ENCODE measurements around the gene DCUN1D4.
A peak's percentile ranks its signal among the peaks of the same experiment; 100 is the strongest.
"Not testable (repeated sequence)": the region's sequence is repeated elsewhere in the genome, so short reads cannot be mapped to it uniquely, and the experiment has no call there.

The DCUN1D4 gene

DNA sequence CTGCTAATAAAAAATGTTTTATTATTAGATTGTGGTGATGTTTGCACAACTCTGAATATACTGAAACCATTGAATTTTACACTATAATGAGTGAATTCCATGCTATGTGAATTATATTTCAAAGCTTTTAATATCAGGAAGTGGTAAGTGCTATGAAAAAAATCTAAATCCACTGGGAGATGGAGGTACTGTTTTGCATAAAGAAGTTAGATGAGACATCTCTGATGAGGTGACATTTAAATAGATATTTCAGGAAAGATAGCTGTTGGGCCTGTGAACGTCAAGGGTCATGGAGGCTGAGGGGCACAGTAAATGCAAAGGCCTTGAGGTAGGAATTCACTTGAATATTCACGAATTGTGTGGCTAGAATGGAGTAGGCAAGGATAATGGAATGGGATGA, 12.3 kb downstream of the DCUN1D4 start:
- no peak for DNase-seq (ENCODE audit: low spot score)

DNA sequence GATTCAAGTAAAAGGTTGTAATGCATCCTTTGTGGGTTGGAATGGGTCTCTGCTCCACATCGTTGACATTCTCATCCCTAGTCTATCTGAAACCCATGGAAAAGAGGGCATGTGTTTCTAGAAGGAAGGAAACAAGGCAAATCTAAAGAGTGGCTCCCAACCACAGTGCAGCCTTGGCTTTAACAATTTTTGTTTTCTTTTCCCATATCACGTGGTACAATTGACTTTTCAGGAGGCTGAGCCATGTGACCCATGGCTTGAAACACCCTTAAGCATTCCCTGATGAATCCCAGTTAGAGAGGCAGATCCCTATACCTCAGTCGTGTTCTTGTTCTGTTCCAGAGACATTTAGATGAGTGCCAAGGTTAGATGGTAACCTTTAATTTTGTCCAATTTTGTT, 12.8 kb downstream of the DCUN1D4 start:
- DNase-seq (ENCODE audit: low spot score): no peak

GRCh38 chr4:51858605-51859202, 15.8 kb downstream of the DCUN1D4 start:
- no peak for DNase-seq (ENCODE audit: low spot score)

DNA sequence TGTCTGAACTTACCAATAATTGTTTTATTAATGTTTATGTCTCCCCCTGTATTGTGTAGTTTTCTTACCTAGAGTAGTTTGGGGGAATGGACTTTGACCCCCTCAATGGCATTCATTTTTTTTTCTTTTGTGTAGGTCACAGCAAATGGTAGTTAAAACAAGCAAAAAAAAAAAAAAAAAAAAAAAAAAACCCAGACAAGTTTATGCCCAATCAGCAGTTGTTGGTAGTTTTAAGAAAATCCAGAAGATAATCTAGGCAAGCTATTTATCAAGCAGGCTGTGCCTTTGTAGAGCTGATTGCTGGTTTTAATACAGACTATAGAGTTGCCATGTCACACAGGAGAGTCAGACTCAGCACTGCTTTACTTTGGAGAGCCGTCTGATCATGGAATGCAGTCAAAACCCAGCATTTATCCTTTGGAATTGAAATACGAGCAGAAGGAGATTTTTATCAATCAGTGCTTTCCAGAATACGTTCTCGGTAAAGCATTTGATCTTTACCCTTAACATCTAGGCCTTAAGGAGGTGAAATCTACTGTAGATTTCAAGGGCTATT, 16.6 kb downstream of the DCUN1D4 start:
- DNase-seq (ENCODE audit: low spot score): no peak

DNA sequence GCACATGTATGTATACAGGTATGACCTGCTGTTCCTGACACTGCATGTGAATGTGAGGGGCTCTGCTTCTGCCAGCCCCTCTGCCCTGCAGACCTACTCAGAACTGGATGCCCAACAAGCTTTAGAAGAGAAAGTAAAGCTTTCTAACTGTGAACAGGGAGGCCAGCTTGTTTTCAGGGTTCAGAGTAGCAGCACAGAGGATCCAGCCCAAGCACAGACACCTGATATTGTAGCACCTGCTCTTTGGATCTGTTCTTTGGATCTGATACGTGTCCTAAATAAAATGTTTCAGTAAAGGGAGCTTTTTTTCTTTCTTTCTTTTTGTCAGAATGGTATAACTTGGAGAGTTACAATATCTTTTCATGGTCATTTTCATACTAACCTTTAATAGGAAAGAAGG, 19.2 kb downstream of the DCUN1D4 start:
- no peak for DNase-seq (ENCODE audit: low spot score)

DNA sequence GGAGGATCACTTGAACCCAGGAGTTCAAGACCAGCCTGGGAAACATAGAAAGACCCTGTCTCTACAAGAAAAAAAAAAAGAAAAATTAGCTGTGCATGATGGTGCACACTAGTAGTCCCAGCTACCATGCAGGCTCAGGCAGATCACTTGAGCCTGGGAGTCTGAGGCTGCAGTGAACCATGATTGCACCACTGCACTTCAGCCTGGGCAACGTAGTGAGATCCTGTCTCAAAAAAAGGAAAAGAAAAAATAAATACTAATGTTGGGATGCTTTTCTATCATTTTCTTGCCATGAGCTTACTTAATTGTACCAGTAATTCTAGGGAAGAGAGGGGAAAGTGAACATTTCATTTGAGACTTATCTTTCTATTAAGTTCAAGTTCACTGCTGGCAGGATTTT, 19.8 kb downstream of the DCUN1D4 start:
- DNase-seq (ENCODE audit: low spot score): no peak

- DNase-seq (ENCODE audit: low spot score): no peak
Measured at GRCh38 chr4:51865717-51866116, 22.8 kb downstream of the DCUN1D4 start.

GRCh38 chr4:51866835-51867234, 23.9 kb downstream of the DCUN1D4 start:
- no peak for DNase-seq (ENCODE audit: low spot score)

- DNase-seq (ENCODE audit: low spot score): no peak
Measured at GRCh38 chr4:51867689-51868448, 24.9 kb downstream of the DCUN1D4 start.

DNA sequence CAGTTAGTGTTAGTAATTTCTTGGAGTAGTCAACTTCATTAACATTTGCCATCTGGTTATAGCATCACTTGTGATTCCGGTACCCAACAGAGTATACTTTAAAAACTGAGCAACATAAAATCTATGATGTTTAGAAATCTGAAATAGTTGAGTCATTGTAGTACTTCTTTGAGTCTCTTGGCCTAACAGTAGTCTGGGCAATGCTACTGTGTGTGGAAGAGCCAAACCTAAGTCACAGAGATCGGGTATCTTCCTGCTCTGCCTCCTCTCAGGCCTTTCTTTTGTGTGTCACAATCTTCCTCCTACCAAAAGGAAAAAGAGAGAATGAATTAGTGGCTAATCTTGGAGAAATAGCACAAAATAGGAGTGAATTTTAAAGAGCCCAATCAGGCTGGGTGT, 25.5 kb downstream of the DCUN1D4 start:
- no peak for DNase-seq (ENCODE audit: low spot score)

- no peak for DNase-seq (ENCODE audit: low spot score)
Measured at GRCh38 chr4:51870441-51871188, 27.7 kb downstream of the DCUN1D4 start.

GRCh38 chr4:51872283-51872997, 29.5 kb downstream of the DCUN1D4 start:
- DNase-seq (ENCODE audit: low spot score): no peak

GRCh38 chr4:51874551-51874950, 31.6 kb downstream of the DCUN1D4 start:
- no peak for DNase-seq (ENCODE audit: low spot score)

GRCh38 chr4:51878431-51878830, 35.5 kb downstream of the DCUN1D4 start:
- DNase-seq (ENCODE audit: low spot score): no peak

DNA sequence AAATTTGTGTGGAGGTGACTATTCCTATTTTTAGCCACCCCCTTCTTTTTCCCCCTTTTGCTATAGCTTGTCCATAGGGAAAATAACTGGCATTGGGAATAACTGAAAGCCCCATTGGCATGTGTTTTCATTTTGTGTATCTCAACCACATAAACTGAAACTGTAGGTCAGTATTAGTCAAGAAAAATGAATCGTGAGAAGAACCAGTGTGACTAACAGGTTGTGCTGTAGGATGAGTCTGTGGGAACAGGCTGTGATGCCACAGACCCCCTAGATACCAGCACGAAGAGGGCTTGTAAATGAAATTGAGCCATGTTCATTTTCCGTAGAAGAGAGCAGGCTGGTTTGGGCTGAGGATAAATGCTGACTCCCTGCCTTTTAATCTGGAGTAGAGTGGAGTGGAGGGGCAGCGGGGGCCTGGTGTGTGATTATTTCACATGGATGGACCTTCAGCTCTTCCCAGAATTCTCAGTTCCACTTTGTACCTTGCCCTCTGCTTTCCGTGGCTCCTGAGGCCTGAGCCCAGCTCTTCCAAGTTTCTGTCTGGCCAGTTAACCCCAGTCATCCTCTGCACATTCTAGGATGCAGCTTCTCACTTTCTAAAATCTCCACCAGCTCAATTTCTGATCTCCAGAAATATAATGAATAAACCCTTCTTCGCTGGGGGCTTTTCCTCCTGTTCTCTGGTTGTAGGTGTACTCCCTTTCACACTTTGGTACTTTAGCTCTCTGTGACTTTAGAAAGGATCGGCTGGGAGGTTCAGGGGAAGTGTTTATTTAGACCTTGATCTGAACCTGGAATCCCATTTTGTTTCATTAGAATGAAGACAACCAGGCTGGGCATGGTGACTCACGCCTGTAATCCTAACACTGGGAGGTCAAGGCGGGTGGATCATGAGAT, 37.3 kb downstream of the DCUN1D4 start:
- DNase-seq (ENCODE audit: low spot score): no peak

GRCh38 chr4:51884055-51884454, 41.1 kb downstream of the DCUN1D4 start:
- no peak for DNase-seq (ENCODE audit: low spot score)

DNA sequence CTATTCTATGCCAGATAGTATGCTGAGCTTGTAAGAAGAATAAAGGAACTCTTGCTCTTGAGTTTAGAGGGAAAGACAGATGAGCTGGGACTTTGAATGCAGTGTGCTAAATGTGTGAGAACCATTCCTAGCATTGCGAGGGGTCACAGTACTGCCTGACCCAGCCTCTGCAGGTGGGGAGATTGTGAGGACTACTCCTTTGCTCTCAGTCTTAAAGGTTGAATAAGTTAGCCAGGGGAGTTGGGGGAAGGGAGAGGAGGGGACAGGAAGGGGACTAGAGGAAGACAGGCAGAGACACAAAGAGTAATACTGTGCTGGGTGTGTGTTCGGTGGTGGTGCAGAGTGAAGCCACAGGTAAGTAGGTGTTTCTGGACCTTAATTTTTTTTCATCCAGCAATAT, 41.7 kb downstream of the DCUN1D4 start:
- DNase-seq (ENCODE audit: low spot score): no peak

DNA sequence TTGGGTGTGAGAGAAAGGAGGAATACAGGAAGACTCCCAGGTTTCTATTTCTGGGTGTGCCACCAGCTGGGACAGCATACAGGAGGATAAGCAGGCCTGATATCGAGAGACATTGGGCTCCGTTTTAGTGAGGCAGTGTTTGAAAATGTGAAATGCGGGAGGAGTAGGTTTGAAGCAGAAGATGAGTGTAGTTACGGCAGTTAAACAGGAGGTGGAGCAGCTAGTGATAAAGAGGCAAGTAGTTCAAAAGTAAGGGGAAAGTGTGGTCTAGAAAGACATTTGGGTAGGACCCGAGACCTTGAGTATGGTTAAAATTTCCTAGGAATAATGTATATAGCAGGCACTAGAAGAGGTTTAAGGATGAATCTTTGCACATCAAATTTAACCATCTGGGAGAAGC, 42.4 kb downstream of the DCUN1D4 start:
- peak; percentile 25 for DNase-seq (ENCODE audit: low spot score)

DNA sequence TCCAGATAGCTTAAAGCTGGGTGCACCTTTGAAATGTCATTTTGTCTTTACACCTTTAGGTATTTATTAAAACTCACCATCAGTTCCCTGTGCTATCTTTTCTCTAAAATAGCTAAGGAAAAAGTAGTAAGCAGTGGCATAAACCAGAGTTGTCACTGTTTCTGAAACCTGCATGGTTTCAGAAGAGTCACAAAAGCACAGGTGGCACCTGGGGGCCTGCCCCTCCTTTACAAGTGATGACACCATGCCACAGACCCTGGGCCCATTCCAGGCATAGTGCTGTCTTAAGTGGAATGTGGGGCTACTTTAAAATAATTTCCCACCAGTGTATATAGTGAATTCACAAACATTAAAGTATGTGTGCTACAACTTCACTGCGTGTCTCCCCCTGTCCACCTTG, 47.8 kb downstream of the DCUN1D4 start:
- DNase-seq (ENCODE audit: low spot score): no peak

DNA sequence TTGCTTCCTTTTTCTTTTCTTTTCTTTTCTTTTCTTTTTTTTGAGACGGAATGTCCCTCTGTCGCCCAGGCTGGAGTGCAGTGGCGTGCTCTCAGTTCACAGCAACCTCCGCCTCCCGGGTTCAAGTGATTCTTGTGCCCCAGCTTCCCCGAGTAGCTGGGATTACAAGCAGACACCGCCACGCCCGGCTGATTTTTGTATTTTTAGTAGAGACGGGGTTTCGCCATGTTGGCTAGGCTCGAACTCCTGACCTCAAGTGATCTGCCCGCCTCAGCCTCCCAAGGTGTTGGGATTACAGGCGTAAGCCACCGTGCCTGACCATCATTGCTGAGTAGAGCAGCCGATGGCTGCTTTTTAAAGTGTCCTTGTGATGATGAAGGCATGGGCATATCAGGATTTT, 50.4 kb downstream of the DCUN1D4 start:
- not testable (repeated sequence) for DNase-seq (ENCODE audit: low spot score)

DNA sequence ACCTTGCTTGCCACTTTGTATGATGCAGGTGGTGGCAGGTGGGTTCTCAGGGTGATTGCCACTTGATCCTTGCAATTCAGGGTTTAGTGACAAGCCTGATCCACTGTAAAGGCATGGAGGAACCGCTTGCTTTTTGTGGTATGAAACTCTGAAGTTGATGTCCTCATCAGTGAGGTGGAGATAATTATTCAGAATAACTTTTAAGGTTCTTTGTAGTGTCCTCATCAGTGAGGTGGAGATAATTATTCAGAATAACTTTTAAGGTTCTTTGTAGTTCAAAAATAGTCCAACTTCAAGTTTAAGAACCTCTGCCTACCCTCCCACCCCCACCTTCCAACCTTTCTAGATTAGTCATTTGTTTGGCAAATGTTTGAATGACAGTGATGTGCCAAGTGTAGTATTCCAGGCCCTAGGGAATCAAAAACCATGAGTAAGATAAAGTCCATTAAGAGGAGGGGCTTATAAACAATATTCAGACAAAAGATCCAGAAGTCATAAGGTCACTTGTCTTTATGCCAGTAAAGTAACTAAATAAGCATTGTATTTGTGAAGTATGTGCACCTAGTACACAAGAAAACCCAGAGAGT, 51.2 kb downstream of the DCUN1D4 start:
- no peak for DNase-seq (ENCODE audit: low spot score)

Data from hepatic stellate cell (primary cell).